Kidney (tissue), 14 donors: ENCODE measurements around the gene ANKRA2. TPM values are rescaled to one million over a fixed set of nuclear protein-coding genes. Genes with fewer than 3 reads are reported as not detected.

Experiments
- DNase-seq, 5 donors: peaks; one replicate each; pipeline ENCODE4 v3.0.0-alpha.2; 2013 to 2020
- FAIRE-seq: peaks from 2 replicates; lab custom pipeline; 2012; peaks lifted over from hg19 to GRCh38; lab: Jason Lieb, UNC
- H3K27ac ChIP-seq, 2 donors: one replicate each; pipeline ENCODE4 v1.7.0; 2013; ENCODE audit warnings: low read depth in 2 of 2, low read length in 2 of 2, inconsistent platforms in 1 of 2
- H3K27me3 ChIP-seq: one replicate; pipeline ENCODE4 v1.7.1; 2013; ENCODE audit warnings: low read length, inconsistent platforms; ENCODE audit not compliant: control insufficient read depth, insufficient read depth
- H3K36me3 ChIP-seq, 3 donors: one replicate each; pipeline versions ENCODE4 v1.7.0 to v1.7.1; 2013; ENCODE audit warnings: low read length in 3 of 3, control low read depth in 1 of 3, inconsistent platforms in 1 of 3; ENCODE audit not compliant: insufficient read depth in 3 of 3, control insufficient read depth in 2 of 3
- H3K4me1 ChIP-seq, 3 donors: one replicate each; pipeline versions ENCODE4 v1.7.0 to v1.7.1; 2013; ENCODE audit warnings: low read length in 3 of 3, inconsistent platforms in 1 of 3, low read depth in 1 of 3; ENCODE audit not compliant: control insufficient read depth in 2 of 3, insufficient read depth in 2 of 3
- H3K4me3 ChIP-seq, 3 donors: one replicate each; pipeline versions ENCODE4 v1.7.0 to v1.8.1; 2013; ENCODE audit warnings: low read length in 3 of 3, control low read depth in 1 of 3, inconsistent platforms in 1 of 3
- H3K9ac ChIP-seq, 3 donors: one replicate each; pipeline versions ENCODE4 v1.7.0 to v1.7.1; 2013; ENCODE audit warnings: low read length in 3 of 3, control low read depth in 1 of 3, inconsistent platforms in 1 of 3
- H3K9me3 ChIP-seq, 3 donors: one replicate each; pipeline versions ENCODE4 v1.7.0 to v1.7.1; 2013; ENCODE audit warnings: low read length in 3 of 3, control low read depth in 1 of 3, inconsistent platforms in 1 of 3; ENCODE audit not compliant: control insufficient read depth in 2 of 3, insufficient read depth in 1 of 3
- intact Hi-C: fragments of 100-400 bp; cut with DNase I; formaldehyde crosslinking; loops from one replicate; pipeline ENCODE4 v1.11.1; 2022
- polyA plus RNA-seq: library from polyadenylated mRNA; stranded (reverse); fragments of 350-450 nt; fragmentation: Illumina TruSeq; extraction: RNeasy Lipid Tissue Mini Kit (QIAGEN cat#74804); gene quantifications from one replicate; pipeline ENCODE4 v1.2.3, GENCODE V29; 2014; ENCODE audit warnings: low read depth, low replicate concordance; ENCODE audit not compliant: insufficient read depth
- total RNA-seq: library from RNA; stranded (reverse); fragmentation: NEBNext Ultra II Directional; extraction: Animal tissue kit (Norgen Biotek cat#: 25700); gene quantifications from one replicate; pipeline ENCODE4 v1.2.1, GENCODE V29; 2021
- TF ChIP-seq, protein P1 (sequence below): IDR thresholded peaks from 3 replicates; pipeline ENCODE4 v1.5.1; 2012; ENCODE audit warnings: mild to moderate bottlenecking, moderate library complexity, borderline replicate concordance; ENCODE audit not compliant: insufficient read depth; ENCODE audit errors: extremely low read depth
- donor health status: control.
- donor health status: control.
- donor health status: control.
- donor health status: control.
- donor health status: control.
- donor health status: DM: yes; HTN: yes; CAD: no.
- donor health status: Normal renal cell carcinoma (clear cell type).

The ANKRA2 gene
- total and polyA plus RNA-seq, 2 donors from 2014 or later: 8.4 to 22.3 TPM

DNA sequence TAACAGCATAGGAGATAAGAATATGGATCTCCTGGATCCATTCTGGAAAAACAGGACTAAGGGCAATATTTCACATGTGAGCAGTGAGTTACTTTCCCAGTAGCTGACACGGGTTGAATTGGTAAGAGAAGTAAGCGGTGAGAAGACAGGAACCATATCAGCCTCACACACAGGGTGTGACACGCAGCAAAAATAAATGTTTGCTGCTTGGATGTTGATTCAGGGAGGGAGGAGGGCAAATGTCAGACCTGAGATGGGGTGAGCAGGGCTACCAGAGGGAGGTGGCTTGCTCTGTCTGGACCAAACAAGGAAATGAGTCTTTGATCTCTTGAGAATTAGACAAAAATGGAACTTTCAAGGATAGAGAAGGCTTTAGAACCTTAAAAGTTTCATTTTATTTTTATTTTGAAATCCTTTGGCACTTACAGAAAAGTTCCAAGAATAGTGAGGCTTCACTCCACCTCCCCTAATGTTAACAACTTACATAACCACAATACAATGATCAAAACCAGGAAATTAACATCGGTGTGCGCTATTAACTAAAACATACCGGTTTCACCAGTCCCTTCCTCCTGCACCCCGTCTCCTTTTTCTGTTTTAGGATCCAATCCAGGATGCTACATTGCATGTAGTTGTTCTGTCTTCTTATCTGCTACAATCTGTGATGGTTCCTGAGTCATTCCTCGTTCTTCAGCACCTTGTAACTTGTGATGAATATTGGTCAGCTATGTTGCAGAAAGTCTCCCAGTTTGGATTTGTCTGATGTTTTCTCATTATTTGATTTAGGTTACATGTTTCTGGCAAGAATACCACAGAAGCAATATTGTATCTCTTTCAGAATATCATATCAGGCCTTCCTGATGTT lies 40.0 kb upstream of the ANKRA2 start:
- Histone ChIP-seq H3K4me3 (no peak overlapping the region), H3K27me3 (no peaks in the 10 kb centered on the region), H3K36me3 (no peaks in the 10 kb centered on the region), H3K4me1 (no peaks in the 10 kb centered on the region), H3K9me3 (no peaks in the 10 kb centered on the region), H3K9ac (no peak overlapping the region), H3K27ac (no peak overlapping the region)
- intact Hi-C loops: no loop called here
- TF ChIP-seq, protein P1, sequence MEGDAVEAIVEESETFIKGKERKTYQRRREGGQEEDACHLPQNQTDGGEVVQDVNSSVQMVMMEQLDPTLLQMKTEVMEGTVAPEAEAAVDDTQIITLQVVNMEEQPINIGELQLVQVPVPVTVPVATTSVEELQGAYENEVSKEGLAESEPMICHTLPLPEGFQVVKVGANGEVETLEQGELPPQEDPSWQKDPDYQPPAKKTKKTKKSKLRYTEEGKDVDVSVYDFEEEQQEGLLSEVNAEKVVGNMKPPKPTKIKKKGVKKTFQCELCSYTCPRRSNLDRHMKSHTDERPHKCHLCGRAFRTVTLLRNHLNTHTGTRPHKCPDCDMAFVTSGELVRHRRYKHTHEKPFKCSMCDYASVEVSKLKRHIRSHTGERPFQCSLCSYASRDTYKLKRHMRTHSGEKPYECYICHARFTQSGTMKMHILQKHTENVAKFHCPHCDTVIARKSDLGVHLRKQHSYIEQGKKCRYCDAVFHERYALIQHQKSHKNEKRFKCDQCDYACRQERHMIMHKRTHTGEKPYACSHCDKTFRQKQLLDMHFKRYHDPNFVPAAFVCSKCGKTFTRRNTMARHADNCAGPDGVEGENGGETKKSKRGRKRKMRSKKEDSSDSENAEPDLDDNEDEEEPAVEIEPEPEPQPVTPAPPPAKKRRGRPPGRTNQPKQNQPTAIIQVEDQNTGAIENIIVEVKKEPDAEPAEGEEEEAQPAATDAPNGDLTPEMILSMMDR: no peak
- DNase-seq: no peak
- FAIRE-seq: no peak

DNA sequence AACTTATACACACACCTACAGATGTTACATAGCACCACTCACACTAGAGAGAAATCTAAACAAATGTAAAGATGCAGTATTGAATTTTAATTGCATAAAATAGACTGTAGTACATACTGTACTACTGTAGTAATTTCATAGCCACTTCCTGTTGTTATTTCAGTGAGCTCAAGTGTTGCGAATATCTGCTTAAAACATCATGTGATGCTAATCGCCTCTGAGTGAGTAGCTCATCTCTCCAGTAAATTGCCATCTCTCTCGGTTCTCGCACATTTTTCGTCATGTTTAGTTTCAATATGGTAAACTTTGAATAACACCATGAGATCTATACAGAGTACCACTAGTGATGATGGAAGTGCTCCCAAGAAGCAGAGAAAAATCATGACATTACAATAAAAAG lies 38.6 kb upstream of the ANKRA2 start:
- Histone ChIP-seq H3K36me3 (no peaks in the 10 kb centered on the region), H3K4me1 (no peaks in the 10 kb centered on the region), H3K27me3 (no peaks in the 10 kb centered on the region), H3K9me3 (no peaks in the 10 kb centered on the region), H3K27ac (no peak overlapping the region), H3K4me3 (no peak overlapping the region), H3K9ac (no peak overlapping the region)
- no peak for DNase-seq
- TF ChIP-seq, protein P1: no peak
- intact Hi-C loops: no loop called here
- no peak for FAIRE-seq

DNA sequence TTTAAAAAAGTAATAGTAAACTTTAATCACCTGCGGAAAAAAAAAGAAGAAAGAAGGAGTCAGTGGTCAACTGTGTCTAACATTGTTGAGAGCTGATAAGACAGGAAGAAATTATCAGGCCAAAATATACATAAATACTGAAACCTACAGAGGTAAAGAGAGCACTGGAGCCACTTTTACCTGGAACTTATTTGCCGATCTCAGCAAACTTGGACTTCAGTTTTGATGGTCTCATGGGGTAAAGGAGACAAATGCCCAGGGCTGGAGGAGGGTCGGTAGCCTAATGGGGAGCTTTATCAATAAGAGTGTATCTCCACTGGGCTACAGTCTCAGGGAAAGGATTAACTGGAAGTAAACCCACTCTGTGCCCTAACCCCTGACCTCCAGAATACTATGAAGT lies 33.9 kb upstream of the ANKRA2 start:
- TF ChIP-seq, protein P1: no peak

More for the DNA sequence above, 33.9 kb upstream of the ANKRA2 start:
- H3K4me1 ChIP-seq: peaks cover 0 to 3% (median 0%) of the 10 kb centered on the region in 3 donors
- no peaks in the 10 kb centered on the region for H3K36me3 ChIP-seq
- H3K4me3 ChIP-seq: no peak overlapping the region
- no peaks in the 10 kb centered on the region for H3K9me3 ChIP-seq
- H3K27ac ChIP-seq: no peak overlapping the region
- FAIRE-seq: no peak
- H3K9ac ChIP-seq: no peak overlapping the region
- no peaks in the 10 kb centered on the region for H3K27me3 ChIP-seq
- intact Hi-C loops: no loop called here
- DNase-seq: no peak
